Stimulated activated CD8-positive, alpha-beta memory T cell treated with anti-CD3 and anti-CD28 coated beads, Interleukin-15, amount 100 ng/mL, for 1 hour (primary cell): ENCODE results near the gene MYG1.
A peak's percentile ranks its signal among the peaks of the same experiment; 100 is the strongest.

Experiments used
- DNase-seq: peaks from one replicate; pipeline ENCODE4 v3.0.0-alpha.2; 2020; ENCODE audit warnings: low read depth

Gene MYG1

DNA sequence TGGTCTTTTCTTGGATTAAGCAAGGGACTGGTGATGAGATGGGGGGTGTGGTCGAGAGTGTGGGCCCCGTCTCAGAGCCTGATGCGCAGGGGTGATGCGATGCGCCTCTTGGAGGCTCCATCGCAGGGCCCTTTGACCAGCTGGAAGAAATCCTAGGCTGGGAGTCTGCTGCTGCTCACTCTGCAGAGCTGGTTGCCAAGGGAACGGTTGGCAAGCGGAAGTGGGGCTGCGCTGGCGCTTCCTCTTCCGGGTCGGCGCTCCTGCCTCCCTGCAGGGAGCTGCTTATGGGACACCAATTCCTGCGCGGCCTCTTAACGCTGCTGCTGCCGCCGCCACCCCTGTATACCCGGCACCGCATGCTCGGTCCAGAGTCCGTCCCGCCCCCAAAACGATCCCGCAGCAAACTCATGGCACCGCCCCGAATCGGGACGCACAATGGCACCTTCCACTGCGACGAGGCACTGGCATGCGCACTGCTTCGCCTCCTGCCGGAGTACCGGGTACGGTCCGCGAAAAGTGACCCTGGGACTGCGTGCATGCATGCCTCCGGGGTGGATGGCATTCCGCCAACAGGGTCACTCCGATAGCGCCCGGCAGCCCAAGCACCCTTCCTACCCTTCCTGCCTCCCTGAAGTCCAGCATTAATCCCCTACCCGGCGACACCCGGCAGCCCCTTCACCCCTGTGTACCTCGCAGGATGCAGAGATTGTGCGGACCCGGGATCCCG is at the start of gene MYG1:
MYG1 (plus strand) TSS at position 242 of the 727 bp plus-strand sequence; CDS start at position 285, 43 bp downstream.
- DNase-seq: peak; percentile 62

DNA sequence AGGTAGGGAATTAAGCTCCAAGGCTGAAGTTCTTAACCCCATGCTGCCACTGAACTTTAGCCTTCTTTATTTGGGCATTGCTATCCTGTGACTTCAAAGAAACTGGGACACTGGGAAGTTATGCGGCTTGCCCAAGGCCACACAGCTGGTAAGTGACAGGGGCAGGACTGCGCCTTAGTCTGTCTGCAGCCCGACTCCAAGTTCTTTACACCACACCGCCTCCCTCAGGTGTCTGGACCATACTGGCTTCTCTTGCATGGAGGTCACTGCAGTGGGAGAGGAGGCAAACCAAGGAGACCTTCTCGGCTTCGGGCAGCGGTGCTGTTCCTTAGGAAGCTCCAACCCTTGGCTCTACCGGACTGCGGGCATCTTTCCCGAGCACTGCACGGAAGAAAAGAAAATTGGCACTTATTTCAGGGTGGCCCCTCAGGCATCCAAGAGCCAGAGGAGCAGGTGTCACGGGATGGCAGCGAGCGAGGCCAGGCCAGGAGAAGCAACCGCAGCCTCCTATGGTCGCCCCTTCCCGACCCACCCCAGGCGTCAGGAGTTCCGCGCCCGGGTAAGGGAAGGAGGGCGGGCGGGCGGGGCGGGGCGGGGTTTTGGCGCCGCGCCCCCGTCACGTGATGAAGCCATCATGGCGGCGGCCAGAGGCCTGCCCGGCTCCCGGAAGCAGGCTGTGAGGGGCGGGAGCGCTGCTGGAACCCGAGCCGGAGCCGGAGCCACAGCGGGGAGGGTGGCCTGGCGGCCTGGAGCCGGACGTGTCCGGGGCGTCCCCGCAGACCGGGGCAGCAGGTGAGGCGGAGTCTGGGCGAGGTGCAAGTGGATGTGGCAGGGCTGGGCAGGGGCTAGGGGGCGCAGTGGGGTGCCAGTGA is 47.8 kb upstream of the MYG1 start:
- DNase-seq: peak; percentile 40

GRCh38 chr12:53252349-53252916 is 47.1 kb upstream of the MYG1 start:
- DNase-seq: no peak

GRCh38 chr12:53253298-53253697 is 46.2 kb upstream of the MYG1 start:
- DNase-seq: no peak

GRCh38 chr12:53254816-53255545 is 44.5 kb upstream of the MYG1 start:
- no peak for DNase-seq

DNA sequence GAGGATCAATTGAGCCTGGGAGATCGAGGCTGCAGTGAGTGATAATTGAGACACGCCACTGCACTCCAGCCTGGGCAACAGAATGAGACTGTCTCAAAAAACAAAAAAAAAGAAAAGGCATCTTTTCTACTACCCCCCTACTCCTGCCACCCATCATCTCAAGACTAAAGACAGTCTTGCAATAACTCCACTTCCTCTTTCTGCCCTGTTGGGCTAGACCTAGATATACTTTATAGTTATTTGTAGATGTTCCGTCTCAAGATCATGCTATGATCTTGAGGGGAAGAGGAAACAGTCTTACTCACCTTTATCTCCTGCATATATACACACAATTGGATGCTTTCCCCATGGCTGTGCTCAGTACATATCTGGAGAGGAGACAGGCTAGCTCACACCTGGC is 43.5 kb upstream of the MYG1 start:
- DNase-seq: no peak

- DNase-seq: no peak
Measured at GRCh38 chr12:53258541-53259539, 40.7 kb upstream of the MYG1 start.

DNA sequence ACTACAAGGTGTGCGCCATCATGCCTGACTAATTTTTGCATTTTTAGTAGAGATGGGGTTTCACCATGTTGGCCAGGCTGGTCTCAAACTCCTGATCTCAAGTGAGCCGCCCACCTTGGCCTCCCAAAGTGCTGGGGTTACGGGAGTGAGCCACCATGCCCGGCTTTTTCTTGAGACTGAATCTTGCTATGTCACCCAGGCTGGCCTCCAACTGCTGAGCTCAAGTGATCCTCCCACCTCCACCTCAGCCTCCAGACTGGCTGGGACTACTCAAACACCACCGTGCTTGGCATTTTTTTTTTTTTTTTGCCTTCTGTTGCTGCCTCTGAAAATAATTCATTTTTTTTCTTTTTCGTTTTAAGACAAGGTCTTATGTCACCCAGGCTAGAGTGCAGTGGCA is 39.6 kb upstream of the MYG1 start:
- DNase-seq: no peak

DNA sequence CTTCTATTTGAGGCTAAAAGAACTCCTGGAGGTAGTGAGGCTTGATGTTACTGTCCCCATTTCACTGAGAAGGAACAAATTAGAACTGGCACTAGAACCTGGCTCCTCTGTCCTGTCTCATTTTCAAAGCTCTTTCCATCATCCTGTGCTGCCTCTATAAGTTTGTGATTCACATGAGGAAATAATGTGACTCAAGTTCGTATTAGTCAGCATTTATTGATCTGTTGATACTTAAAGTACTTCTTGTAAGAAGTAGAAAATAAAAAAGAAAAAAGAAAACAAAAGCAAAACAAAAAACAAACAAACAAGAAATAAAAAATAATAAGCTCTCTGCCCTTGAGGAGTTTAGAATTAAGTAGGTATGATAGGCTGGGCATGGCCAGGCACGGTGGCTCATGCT is 33.7 kb upstream of the MYG1 start:
- no peak for DNase-seq

DNA sequence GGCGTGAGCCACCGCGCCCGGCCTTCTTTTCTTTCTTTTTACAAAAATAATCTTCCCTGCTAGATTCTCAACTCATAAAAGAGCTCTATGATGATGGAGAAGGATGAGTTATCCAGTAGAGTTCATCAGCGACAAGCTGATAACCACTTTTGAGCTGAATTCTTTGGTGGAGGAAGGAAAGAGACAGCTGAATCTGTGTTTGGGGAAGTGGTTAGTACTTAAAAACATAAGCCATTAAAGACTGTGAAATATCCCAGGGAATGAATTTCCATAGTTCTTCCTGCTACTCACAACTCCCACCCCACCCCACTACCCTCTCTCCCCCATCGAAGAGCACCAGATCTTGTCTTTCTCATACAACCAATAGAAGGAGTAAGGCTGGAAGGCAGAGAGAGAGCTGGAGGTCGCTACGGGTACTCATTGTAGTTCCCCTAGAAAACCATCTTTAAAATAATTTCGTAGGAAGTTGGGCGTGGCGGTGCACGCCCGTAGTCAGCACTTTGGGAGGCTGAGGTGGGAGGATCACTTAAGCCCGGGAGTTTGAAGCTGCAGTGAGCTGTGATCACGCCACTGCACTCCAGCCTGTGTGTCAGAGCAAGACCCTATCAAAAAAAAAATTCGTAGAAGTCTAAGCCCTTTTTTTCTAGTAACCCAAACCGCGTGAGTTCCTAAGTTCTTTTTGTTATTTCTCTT is 32.0 kb upstream of the MYG1 start:
- no peak for DNase-seq

- peak; percentile 65 for DNase-seq
Measured at GRCh38 chr12:53267999-53268629, 31.4 kb upstream of the MYG1 start, which contains the start of gene ESPL1. Gene ESPL1 (plus strand): TSS chr12:53268299. CDS start chr12:53268767, 468 bp downstream.

- no peak for DNase-seq
Measured at GRCh38 chr12:53268630-53269562, 30.6 kb upstream of the MYG1 start.

DNA sequence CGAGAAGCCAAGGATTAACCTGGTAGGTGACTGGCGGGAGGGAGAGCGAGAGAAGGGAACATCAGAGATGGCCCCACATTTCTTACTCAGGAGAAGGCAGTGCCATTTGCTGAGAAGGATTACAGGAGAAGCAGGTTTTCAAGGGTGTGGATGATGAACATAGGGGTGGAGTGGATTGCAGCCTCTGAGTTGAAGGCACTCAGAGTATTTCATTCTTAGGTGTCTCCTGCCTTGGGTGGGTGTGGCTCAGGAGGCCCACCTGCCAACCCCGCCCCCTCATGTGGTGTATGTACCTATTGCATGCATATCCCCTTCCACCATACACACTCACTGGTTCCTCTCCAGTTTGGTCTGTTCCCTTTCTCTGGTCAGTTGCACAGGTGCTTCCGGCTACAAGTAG is 25.1 kb upstream of the MYG1 start:
- DNase-seq: no peak

DNA sequence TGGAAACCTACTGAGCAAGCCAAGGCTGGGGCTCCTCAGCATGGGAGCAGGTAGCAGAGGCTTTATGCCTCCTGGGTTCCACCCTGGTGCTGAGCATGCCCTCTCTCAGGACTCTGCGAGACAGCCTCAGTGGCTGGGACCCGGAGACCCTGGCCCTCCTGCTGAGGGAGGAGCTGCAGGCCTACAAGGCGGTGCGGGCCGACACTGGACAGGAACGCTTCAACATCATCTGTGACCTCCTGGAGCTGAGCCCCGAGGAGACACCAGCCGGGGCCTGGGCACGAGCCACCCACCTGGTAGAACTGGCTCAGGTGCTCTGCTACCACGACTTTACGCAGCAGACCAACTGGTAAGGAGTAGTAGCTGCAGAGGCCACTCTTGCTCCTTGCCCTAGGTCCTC is 23.0 kb upstream of the MYG1 start:
- DNase-seq: no peak

- no peak for DNase-seq
Measured at GRCh38 chr12:53277981-53278380, 21.5 kb upstream of the MYG1 start.

DNA sequence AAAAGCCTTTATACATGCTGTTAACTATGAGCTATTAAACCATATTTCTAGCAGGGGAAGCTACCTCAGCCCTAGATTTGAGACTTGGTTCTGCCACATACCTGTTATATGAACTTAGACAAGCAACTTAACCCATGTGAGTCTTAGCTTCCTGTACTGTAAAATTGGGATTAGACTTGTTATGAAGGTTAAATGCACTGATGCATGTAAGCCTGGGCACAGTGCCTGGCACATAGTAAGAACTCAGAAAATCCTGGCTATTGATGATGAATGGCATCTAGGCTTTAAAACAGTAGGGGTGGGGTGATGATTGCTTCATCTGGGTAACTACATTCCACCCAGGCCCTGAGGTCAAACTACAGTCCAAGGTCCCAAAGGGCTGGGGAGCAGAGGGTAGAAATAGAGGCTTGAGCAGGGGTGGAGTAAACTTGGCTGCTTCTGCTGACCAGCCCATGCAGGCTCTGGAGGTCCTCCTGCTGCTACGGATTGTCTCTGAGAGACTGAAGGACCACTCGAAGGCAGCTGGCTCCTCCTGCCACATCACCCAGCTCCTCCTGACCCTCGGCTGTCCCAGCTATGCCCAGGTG is 20.1 kb upstream of the MYG1 start:
- DNase-seq: no peak

DNA sequence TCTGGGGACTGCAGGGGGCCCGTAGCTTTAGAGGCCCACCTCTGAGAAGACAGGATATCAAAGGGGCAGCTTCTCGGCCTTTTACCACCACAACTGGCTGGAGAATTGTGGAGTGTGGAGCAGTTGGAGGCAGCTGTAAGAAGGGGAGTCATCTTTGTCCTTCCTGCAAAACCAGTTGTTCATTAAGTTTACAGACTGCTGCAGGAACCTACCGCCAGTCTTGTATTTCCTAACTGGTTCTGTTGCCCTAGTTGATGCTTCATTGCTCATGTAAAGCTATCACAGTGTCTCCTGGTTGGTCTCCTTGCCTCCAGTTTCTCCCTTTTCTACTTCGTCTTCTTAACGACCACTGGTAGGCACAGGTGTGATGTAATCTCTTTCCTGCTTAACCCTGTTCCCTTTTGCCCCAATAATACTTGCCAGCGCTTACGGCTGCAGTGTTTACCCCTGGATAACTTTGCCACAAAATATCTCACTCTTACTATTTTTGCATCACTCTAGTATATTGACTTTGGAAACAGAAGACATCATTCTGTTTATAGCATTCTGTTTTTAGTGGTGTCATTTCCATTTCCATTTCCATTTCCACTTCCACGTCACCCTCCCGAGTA is 19.5 kb upstream of the MYG1 start:
- no peak for DNase-seq

DNA sequence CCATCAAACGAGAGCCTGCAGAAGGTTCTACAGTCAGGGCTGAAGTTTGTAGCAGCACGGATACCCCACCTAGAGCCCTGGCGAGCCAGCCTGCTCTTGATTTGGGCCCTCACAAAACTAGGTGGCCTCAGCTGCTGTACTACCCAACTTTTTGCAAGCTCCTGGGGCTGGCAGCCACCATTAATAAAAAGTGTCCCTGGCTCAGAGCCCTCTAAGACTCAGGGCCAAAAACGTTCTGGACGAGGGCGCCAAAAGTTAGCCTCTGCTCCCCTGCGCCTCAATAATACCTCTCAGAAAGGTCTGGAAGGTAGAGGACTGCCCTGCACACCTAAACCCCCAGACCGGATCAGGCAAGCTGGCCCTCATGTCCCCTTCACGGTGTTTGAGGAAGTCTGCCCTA is 13.0 kb upstream of the MYG1 start:
- no peak for DNase-seq
